ENCODE data around the gene MED12L. TPM values are rescaled to one million over a fixed set of nuclear protein-coding genes. Genes with fewer than 3 reads are reported as not detected.

Gene MED12L
- total and polyA plus RNA-seq, 9 donors, result 0.15 to 2.4 (median 0.75) TPM

DNA sequence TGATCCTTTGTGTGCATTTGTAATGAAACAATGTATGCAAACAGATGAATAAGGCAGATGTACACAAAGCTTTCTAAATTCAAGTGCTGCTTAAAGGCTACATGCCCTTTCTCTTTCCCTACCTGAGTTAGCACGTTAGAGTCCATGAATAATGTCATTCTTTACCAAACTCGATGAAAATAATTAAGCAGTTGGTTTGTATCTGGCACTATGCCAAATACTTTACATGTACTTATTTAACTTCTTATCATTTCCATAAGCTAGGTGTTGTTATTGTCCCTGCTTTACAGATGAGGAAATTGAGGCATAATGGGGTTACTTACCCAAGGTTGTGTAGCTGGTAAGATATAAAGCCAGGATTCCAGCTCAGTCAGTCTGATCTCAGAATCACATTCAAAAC, 115.1 kb downstream of the MED12L start:
- no peaks in the 10 kb centered on the region for H3K27me3 ChIP-seq
- no peaks in the 10 kb centered on the region for H3K36me3 ChIP-seq
- H3K4me1 ChIP-seq (ENCODE audit: insufficient read depth), result no peaks in the 10 kb centered on the region
- no peak for DNase-seq
- TF ChIP-seq CTCF (IDR thresholded peaks at IDR 0.05), result no peak
- no peak for TF ChIP-seq EP300 (IDR thresholded peaks at IDR 0.05)
- no peak for TF ChIP-seq POLR2A (IDR thresholded peaks at IDR 0.05)
- no peak overlapping the region for H3K27ac ChIP-seq
- no peak overlapping the region for H3K4me3 ChIP-seq
- 48 to 57% (median 54%) methylated on average over 2 of the region's 2 CpGs for WGBS, 3 donors
- intact Hi-C loops (cut with DNase I), result no loop called here
- H3K9me3 ChIP-seq, result no peaks in the 10 kb centered on the region

DNA sequence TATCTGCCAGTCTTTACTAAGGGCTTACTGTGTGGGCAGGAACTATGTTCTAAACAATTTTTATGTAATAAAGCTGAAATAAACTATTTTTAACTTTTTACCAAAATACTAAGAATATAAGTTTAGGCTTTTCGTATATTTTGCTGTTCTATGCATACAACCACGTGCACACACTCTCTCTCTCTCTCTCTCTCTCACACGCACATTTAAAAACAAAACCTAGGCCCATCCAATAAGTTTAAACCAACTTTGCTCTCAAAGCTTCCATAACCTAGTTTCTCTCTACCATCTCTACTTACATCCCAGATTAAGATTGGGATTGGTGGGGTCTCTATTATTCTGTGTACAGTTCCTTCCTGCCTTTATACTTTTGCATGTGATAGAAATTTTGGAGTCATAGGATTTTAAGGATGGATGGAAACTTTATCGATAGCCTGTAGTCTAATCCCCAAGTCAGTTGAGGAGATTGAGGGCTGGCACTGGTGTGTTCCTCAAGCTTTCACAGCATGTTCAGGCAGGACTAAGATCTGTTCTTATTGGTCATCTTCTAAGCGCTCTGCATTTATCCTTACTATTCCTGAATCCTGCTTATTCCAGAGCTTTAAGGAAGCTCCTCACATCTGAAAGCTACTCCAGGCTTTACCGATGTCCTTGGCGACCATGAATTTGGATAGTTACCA, 115.7 kb downstream of the MED12L start:
- WGBS, 3 donors, result 92 to 95% (median 95%) methylated on average over 7 of the region's 7 CpGs
- no peaks in the 10 kb centered on the region for H3K4me1 ChIP-seq (ENCODE audit: insufficient read depth)
- no peak overlapping the region for H3K27ac ChIP-seq
- no peaks in the 10 kb centered on the region for H3K9me3 ChIP-seq
- TF ChIP-seq POLR2A (IDR thresholded peaks at IDR 0.05) (no peak), CTCF (IDR thresholded peaks at IDR 0.05) (no peak), EP300 (IDR thresholded peaks at IDR 0.05) (no peak)
- DNase-seq, result no peak
- no peaks in the 10 kb centered on the region for H3K36me3 ChIP-seq
- no peak overlapping the region for H3K4me3 ChIP-seq
- intact Hi-C loops (cut with DNase I), result no loop called here
- H3K27me3 ChIP-seq, result no peaks in the 10 kb centered on the region

GRCh38 chr3:151203051-151203420, 117.6 kb downstream of the MED12L start, which contains the start of gene GPR171:
GPR171 (minus strand) TSS chr3:151203216; CDS start chr3:151199386, 3,830 bp downstream.
- Histone ChIP-seq H3K4me1 (ENCODE audit: insufficient read depth) (no peaks in the 10 kb centered on the region), H3K27me3 (no peaks in the 10 kb centered on the region), H3K36me3 (no peaks in the 10 kb centered on the region), H3K4me3 (no peak within 1 kb of the TSS), H3K27ac (no peak within 1 kb of the TSS), H3K9me3 (no peaks in the 10 kb centered on the region)
- no peak for DNase-seq
- intact Hi-C loops (cut with DNase I), result no loop called here
- WGBS, 3 donors, result 92 to 94% (median 94%) methylated on average over 3 of the region's 3 CpGs
- TF ChIP-seq CTCF (IDR thresholded peaks at IDR 0.05) (no peak), EP300 (IDR thresholded peaks at IDR 0.05) (no peak), POLR2A (IDR thresholded peaks at IDR 0.05) (no peak)

DNA sequence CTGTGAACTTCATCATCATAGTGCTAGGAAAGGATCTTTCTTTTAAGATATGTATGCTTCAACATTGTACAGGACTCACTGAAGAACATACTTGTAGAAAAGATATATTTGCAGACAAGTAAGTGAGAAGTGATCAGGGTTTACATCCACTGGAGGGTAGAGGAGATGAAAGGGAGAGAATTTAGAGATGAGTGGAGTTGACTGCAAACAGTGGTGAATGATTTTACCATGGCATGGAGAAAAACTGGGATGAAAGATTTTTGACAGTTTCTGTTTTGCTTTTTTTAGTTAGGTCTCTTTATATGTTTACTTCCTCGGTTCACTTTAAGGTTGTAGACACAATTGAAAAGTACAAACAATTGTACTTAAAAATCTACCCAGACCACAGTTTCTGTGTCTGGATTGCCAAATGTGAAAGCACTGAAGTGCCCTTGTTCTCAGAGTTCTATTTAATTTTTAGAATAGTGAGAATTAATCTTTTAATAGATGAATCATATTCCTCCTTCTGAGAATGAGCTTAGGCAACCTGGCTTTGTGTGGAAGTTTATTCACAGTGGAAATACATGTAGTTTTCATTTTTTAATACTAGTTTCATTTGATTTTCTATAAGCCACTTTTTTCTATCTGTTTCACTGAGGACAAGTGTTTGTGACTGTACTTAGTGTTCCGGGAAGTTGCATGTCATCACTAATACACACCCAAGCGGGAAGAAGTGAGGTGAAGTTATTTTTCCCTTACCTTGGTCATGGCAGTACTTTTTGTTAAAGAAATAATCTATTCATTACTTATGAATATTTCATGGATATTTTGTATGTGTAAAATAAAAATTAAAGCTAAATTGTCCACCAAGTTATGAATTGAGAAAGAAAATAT, 119.3 kb downstream of the MED12L start:
- intact Hi-C loops (cut with DNase I), result no loop called here
- TF ChIP-seq EP300 (IDR thresholded peaks at IDR 0.05) (no peak), CTCF (IDR thresholded peaks at IDR 0.05) (no peak), POLR2A (IDR thresholded peaks at IDR 0.05) (no peak)
- no peaks in the 10 kb centered on the region for H3K9me3 ChIP-seq

More for the DNA sequence above, 119.3 kb downstream of the MED12L start:
- WGBS, 3 donors, result 72 to 82% (median 74%) methylated on average over 3 of the region's 3 CpGs
- Histone ChIP-seq H3K4me1 (ENCODE audit: insufficient read depth) (no peaks in the 10 kb centered on the region), H3K4me3 (no peak overlapping the region), H3K27ac (no peak overlapping the region), H3K36me3 (no peaks in the 10 kb centered on the region), H3K27me3 (no peaks in the 10 kb centered on the region)
- DNase-seq, result no peak

All from ovary (tissue), 9 donors.